Measurements from ENCODE around the gene PSME2.

GRCh38 chr14:24102357-24103048, 43.9 kb downstream of the PSME2 start:
- no peak for TF ChIP-seq EP300 (IDR thresholded peaks at IDR 0.05)
- no peak for TF ChIP-seq CTCF (IDR thresholded peaks at IDR 0.05)
